Smooth muscle cell (in vitro differentiated cells): ENCODE data around the gene TLN1. TPM values are rescaled to one million over a fixed set of nuclear protein-coding genes. Genes with fewer than 3 reads are reported as not detected.

Source experiments
- DNase-seq: peaks from one replicate; lab custom pipeline; 2025; ENCODE audit not compliant: unreplicated experiment; lab: John Stamatoyannopoulos, UW
- H2AFZ ChIP-seq: fragments of 200-600 bp; sonication (generic); 2 replicates; pipeline ENCODE4 v1.6.0; 2016; ENCODE audit warnings: antibody characterized with exemption, low read depth, mild to moderate bottlenecking
- H3F3A ChIP-seq: fragments of 200-600 bp; sonication (generic); 2 replicates; pipeline ENCODE4 v1.6.0; 2017; ENCODE audit warnings: antibody characterized with exemption, low read depth
- H3K27ac ChIP-seq: fragments of 200-600 bp; sonication (generic); 2 replicates; pipeline ENCODE4 v1.5.1; 2016; ENCODE audit warnings: low read depth, mild to moderate bottlenecking
- H3K27me3 ChIP-seq: fragments of 200-600 bp; sonication (generic); 2 replicates; pipeline ENCODE4 v1.6.1; 2016; ENCODE audit warnings: low read depth, mild to moderate bottlenecking
- H3K36me3 ChIP-seq: fragments of 200-600 bp; sonication (generic); 2 replicates; pipeline ENCODE4 v1.5.1; 2016; ENCODE audit warnings: low read depth
- H3K4me1 ChIP-seq: fragments of 200-600 bp; sonication (generic); 2 replicates; pipeline ENCODE4 v1.5.1; 2016; ENCODE audit warnings: low read depth
- H3K4me2 ChIP-seq: fragments of 200-600 bp; sonication (generic); 2 replicates; pipeline ENCODE4 v1.6.0; 2016; ENCODE audit warnings: mild to moderate bottlenecking
- H3K4me3 ChIP-seq: fragments of 200-600 bp; sonication (generic); 2 replicates; pipeline ENCODE4 v1.5.1; 2016; ENCODE audit warnings: mild to moderate bottlenecking
- H3K79me2 ChIP-seq: fragments of 200-600 bp; sonication (generic); 2 replicates; pipeline ENCODE4 v1.6.0; 2016; ENCODE audit warnings: low read depth, mild to moderate bottlenecking
- H3K9ac ChIP-seq: fragments of 200-600 bp; sonication (generic); 2 replicates; pipeline ENCODE4 v1.6.0; 2016; ENCODE audit warnings: low read depth
- H3K9me3 ChIP-seq: fragments of 200-600 bp; sonication (generic); replicated peaks from 2 replicates; pipeline ENCODE4 v1.5.1; 2016; ENCODE audit warnings: low read depth
- H4K20me1 ChIP-seq: fragments of 200-600 bp; sonication (generic); 2 replicates; pipeline ENCODE4 v1.6.0; 2016; ENCODE audit warnings: low read depth
- CTCF ChIP-seq: fragments of 200-600 bp; sonication (generic); IDR thresholded peaks from 2 replicates; pipeline ENCODE4 v1.5.1; 2017; ENCODE audit warnings: borderline replicate concordance, mild to moderate bottlenecking, antibody characterized with exemption; ENCODE audit not compliant: insufficient read depth, poor library complexity, severe bottlenecking
- WGBS: methylation state at CpG from one replicate; pipeline ENCODE4 v1.1.7; 2016; ENCODE audit warnings: low lambda C conversion rate; 5-methylcytosine and 5-hydroxymethylcytosine counted together
- polyA plus RNA-seq: library from polyadenylated mRNA; unstranded; fragments of >200 nt; fragmentation: Nextera tagmentation; extraction: Ambion mirVana; gene quantifications from 2 replicates; pipeline ENCODE4 v1.2.1, GENCODE V29; 2016
- total RNA-seq: library from RNA; depleted of rRNA; stranded (reverse); fragments of >200 nt; gene quantifications from 2 replicates; pipeline ENCODE4 v1.2.3, GENCODE V29; 2014

Gene TLN1
- total and polyA plus RNA-seq, 2 experiments from 2014 or later = 130 to 145 TPM

- no peaks in the 10 kb centered on the region for H3F3A ChIP-seq
- no peaks in the 10 kb centered on the region for H3K79me2 ChIP-seq
- H3K36me3 ChIP-seq = peaks cover 34% of the 10 kb centered on the region
- no peaks in the 10 kb centered on the region for H3K4me1 ChIP-seq
- H3K27me3 ChIP-seq = no peaks in the 10 kb centered on the region
- H3K27ac ChIP-seq = no peak overlapping the region
- H3K9ac ChIP-seq = no peak overlapping the region
- peaks cover 23% of the 10 kb centered on the region for H4K20me1 ChIP-seq
- 96% methylated on average over 7 of the region's 7 CpGs for WGBS
- no peak overlapping the region for H2AFZ ChIP-seq
- H3K9me3 ChIP-seq = no peaks in the 10 kb centered on the region
- no peak for TF ChIP-seq CTCF
- no peak overlapping the region for H3K4me3 ChIP-seq
- H3K4me2 ChIP-seq = no peak overlapping the region
- DNase-seq = no peak
These were observed 26.1 kb downstream of the TLN1 start for GRCh38 chr9:35705836-35706430.

- Histone ChIP-seq H3K4me3 (no peak overlapping the region), H3K79me2 (no peaks in the 10 kb centered on the region), H4K20me1 (peaks cover 29% of the 10 kb centered on the region), H2AFZ (no peak overlapping the region), H3K9me3 (no peaks in the 10 kb centered on the region), H3K36me3 (peaks cover 37% of the 10 kb centered on the region), H3K9ac (no peak overlapping the region), H3F3A (peaks cover 5% of the 10 kb centered on the region), H3K4me1 (no peaks in the 10 kb centered on the region), H3K4me2 (no peak overlapping the region), H3K27ac (no peak overlapping the region), H3K27me3 (no peaks in the 10 kb centered on the region)
- no peak for TF ChIP-seq CTCF
- 88% methylated on average over 8 of the region's 8 CpGs for WGBS
- DNase-seq = no peak
These were observed 26.6 kb downstream of the TLN1 start for GRCh38 chr9:35705372-35705771.

- no peak for DNase-seq
- peaks cover 11% of the 10 kb centered on the region for H3F3A ChIP-seq
- WGBS = 98% methylated on average over 22 of the region's 26 CpGs
- peaks cover 29% of the 10 kb centered on the region for H4K20me1 ChIP-seq
- no peak overlapping the region for H3K4me2 ChIP-seq
- no peaks in the 10 kb centered on the region for H3K4me1 ChIP-seq
- TF ChIP-seq CTCF = no peak
- H3K27me3 ChIP-seq = no peaks in the 10 kb centered on the region
- no peaks in the 10 kb centered on the region for H3K79me2 ChIP-seq
- peaks cover 45% of the 10 kb centered on the region for H3K36me3 ChIP-seq
- no peak overlapping the region for H2AFZ ChIP-seq
- no peak overlapping the region for H3K27ac ChIP-seq
- no peak overlapping the region for H3K9ac ChIP-seq
- no peak overlapping the region for H3K4me3 ChIP-seq
- no peaks in the 10 kb centered on the region for H3K9me3 ChIP-seq
These were observed 27.9 kb downstream of the TLN1 start for GRCh38 chr9:35703906-35704672.
